C4-2B (cell line): ENCODE measurements around the gene TWIST1.

Experiments used
- CTCF ChIP-seq: fragments of 450-650 bp; conservative IDR thresholded peaks from 2 replicates; pipeline ENCODE4 v1.5.1; 2017; ENCODE audit warnings: mild to moderate bottlenecking
- ZFX ChIP-seq: fragments of 450-650 bp; IDR thresholded peaks from 2 replicates; pipeline ENCODE4 v1.6.1; 2017

- no peak for TF ChIP-seq ZFX
- TF ChIP-seq CTCF = no peak
Measured at GRCh38 chr7:19145434-19146115, 28.1 kb upstream of the TWIST1 start.
